ENCODE data around the gene THAP3.
"Not testable (repeated sequence)": the region's sequence is repeated elsewhere in the genome, so short reads cannot be mapped to it uniquely, and the experiment has no call there.

THAP3 gene

DNA sequence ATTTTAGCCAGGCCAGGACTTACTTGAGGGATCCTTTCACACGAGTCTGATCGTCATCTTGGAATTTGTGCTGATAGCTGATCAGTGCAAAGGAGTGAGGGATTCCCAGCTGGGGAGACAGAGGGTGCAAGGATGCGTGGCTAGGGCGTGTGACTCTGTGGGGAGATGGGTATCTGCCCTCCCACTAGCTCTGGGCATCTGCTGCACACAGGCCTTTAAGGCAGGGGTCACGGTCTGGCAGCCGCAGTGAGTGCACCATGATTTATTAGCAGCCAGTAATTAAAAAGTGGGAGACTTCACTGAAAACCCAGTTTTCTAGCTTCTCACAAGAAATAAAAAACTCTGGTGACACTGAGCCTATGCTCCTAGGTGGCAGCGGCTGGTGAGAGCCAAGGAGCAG, 20.4 kb downstream of the THAP3 start:
- no peak overlapping the region for H3K27ac ChIP-seq (ENCODE audit: low read depth, low read length)
- H3K27me3 ChIP-seq (ENCODE audit: control insufficient read depth, insufficient read depth, low read length), result no peaks in the 10 kb centered on the region
- H3K9ac ChIP-seq (ENCODE audit: low read length), result no peak overlapping the region
- peaks cover 66% of the 10 kb centered on the region for H3K36me3 ChIP-seq (ENCODE audit: control insufficient read depth, insufficient read depth, low read length)
- no peak overlapping the region for H3K4me3 ChIP-seq (ENCODE audit: low read depth, low read length)
- H3K9me3 ChIP-seq (ENCODE audit: control insufficient read depth, insufficient read depth, low read depth, low read length), result no peaks in the 10 kb centered on the region
- no peaks in the 10 kb centered on the region for H3K4me1 ChIP-seq (ENCODE audit: control insufficient read depth, insufficient read depth, low read length)

DNA sequence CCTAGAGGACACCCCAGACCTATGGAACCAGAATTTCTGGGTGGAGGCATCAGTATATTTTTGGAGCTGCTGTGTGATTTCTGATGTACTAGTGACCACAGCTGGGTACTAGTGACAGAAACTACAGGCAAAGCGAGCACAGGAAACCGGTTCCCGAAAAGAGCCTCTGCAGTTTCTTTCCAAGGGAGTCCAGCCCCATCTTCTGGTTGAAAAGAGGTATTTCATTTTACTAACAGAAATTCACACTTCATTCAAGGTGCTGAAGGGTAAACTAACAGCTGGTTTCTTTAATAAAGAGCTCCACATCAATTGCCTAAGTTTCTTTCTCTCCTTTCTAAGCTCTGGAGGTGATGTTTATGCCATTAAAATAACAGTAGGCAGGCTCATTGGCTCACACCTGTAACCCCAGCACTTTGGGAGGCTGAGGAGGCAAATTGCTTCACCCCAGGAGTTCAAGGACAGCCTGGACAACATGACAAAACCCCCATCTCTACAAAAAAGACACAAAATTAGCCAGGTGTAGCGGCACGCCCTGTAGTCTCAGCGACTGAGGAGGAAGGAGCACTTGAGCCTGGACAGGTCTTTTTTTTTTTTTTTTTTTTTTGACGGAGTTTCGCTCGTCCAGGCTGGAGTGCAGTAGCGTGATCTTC, 22.0 kb downstream of the THAP3 start:
- H3K27ac ChIP-seq (ENCODE audit: low read depth, low read length), result no peak overlapping the region
- no peaks in the 10 kb centered on the region for H3K4me1 ChIP-seq (ENCODE audit: control insufficient read depth, insufficient read depth, low read length)
- H3K9me3 ChIP-seq (ENCODE audit: control insufficient read depth, insufficient read depth, low read depth, low read length), result no peaks in the 10 kb centered on the region
- no peak overlapping the region for H3K9ac ChIP-seq (ENCODE audit: low read length)
- H3K36me3 ChIP-seq (ENCODE audit: control insufficient read depth, insufficient read depth, low read length), result peaks cover 67% of the 10 kb centered on the region
- no peaks in the 10 kb centered on the region for H3K27me3 ChIP-seq (ENCODE audit: control insufficient read depth, insufficient read depth, low read length)
- no peak overlapping the region for H3K4me3 ChIP-seq (ENCODE audit: low read depth, low read length)

DNA sequence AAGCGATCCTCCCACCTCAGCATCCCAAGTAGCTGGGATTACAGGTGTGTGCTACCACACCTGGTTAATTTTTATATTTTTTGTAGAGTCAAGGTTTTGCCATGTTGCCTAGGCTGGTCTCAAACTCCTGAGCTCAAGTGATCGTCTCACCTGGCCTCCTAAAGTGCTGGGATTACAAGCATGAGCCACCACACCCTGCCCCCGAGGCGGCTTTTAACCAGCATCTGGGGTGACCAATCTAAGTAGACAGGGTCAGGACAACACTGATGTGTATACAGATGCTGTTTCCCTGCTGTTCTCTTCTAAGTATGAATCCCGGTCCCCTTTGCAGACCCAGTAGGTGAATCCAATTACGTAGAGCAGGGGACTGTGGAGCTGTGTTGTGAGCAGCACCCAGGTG, 23.9 kb downstream of the THAP3 start:
- Histone ChIP-seq H3K4me1 (ENCODE audit: control insufficient read depth, insufficient read depth, low read length) (no peaks in the 10 kb centered on the region), H3K36me3 (ENCODE audit: control insufficient read depth, insufficient read depth, low read length) (peaks cover 69% of the 10 kb centered on the region), H3K27me3 (ENCODE audit: control insufficient read depth, insufficient read depth, low read length) (no peaks in the 10 kb centered on the region), H3K9me3 (ENCODE audit: control insufficient read depth, insufficient read depth, low read depth, low read length) (no peaks in the 10 kb centered on the region), H3K9ac (ENCODE audit: low read length) (no peak overlapping the region), H3K27ac (ENCODE audit: low read depth, low read length) (no peak overlapping the region), H3K4me3 (ENCODE audit: low read depth, low read length) (no peak overlapping the region)

DNA sequence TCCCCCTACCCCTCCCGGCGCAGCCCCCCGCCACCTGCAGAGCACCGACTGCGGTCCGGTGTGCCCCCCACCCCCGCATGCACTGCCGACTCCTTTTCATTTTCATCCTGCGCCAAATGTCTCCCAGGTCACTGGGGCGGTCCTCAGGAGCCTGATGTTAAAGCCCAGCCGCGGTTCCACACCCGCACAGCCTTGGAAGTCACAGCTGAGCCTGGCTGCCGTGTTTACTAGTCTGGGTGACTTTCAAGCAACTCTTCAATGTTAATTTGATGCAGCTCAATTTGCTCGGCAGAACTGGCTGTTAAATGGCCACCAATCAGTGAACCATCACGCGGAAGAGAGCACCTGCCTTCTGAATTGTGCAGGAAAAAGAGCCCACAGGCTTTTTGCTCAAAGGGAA, 27.2 kb downstream of the THAP3 start:
- no peaks in the 10 kb centered on the region for H3K27me3 ChIP-seq (ENCODE audit: control insufficient read depth, insufficient read depth, low read length)
- H3K27ac ChIP-seq (ENCODE audit: low read depth, low read length), result no peak overlapping the region
- peaks cover 54% of the 10 kb centered on the region for H3K36me3 ChIP-seq (ENCODE audit: control insufficient read depth, insufficient read depth, low read length)
- no peak overlapping the region for H3K9ac ChIP-seq (ENCODE audit: low read length)
- no peaks in the 10 kb centered on the region for H3K4me1 ChIP-seq (ENCODE audit: control insufficient read depth, insufficient read depth, low read length)
- H3K4me3 ChIP-seq (ENCODE audit: low read depth, low read length), result no peak overlapping the region
- H3K9me3 ChIP-seq (ENCODE audit: control insufficient read depth, insufficient read depth, low read depth, low read length), result no peaks in the 10 kb centered on the region

DNA sequence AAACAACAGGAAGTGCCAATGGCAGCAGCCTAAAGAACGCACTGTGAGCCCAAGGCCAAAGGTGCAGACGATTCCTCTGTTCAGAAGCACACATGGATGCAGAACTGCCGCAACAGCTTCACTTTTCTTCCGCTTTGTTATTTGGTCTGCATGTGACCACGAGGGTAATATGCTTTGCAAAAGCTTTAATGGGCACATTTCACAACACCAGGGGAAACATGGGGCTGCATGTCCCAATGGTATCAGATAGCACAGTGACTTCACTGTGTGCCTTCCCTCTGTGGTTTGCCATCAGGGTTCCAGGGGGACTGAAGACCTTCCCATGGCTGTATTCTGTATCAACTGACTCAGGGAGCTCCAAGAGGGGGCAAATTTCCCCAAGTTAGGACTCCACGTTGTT, 28.3 kb downstream of the THAP3 start:
- no peaks in the 10 kb centered on the region for H3K27me3 ChIP-seq (ENCODE audit: control insufficient read depth, insufficient read depth, low read length)
- H3K9ac ChIP-seq (ENCODE audit: low read length), result no peak overlapping the region
- no peaks in the 10 kb centered on the region for H3K4me1 ChIP-seq (ENCODE audit: control insufficient read depth, insufficient read depth, low read length)
- no peak overlapping the region for H3K4me3 ChIP-seq (ENCODE audit: low read depth, low read length)
- peaks cover 62% of the 10 kb centered on the region for H3K36me3 ChIP-seq (ENCODE audit: control insufficient read depth, insufficient read depth, low read length)
- H3K9me3 ChIP-seq (ENCODE audit: control insufficient read depth, insufficient read depth, low read depth, low read length), result no peaks in the 10 kb centered on the region
- H3K27ac ChIP-seq (ENCODE audit: low read depth, low read length), result no peak overlapping the region

DNA sequence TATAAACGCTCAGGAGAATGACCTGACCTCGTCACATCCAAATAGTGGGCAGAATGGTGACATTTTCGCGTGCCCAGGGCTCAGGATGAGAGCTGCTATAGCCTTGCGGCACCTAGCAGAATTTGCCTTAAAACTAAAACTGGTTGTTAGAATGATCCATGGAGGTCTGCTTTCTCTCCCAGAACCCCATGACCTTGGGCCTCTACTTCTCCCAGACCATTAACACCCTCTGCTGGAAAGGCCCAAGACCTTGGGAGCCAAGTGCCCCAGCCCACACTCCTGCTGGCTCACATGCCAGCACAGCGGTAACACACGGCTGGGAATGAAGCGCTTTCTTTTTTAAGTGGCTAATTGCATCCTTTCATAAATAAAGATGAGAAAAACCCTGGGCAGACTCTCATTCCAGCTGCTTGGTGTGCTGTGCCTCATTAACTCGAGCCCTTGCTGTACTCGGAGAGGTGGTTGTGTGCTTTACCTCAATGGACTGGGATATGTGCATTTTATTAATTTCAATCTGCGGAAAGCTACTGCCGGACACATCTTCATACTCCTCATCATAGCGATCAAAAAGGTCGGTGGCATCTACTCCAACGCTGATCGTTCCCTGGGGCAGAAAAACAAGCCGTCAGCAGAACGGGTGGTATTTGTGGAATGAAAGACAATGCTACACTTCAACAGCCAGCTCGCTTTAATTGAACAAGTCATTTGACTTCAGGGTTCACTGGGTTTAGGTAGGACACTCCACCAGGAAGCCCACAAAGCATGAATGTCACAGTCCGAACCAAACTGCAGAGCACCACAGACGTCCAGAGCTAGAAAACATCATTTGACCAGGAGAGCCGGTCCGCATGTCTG, 29.0 kb downstream of the THAP3 start:
- Histone ChIP-seq H3K27me3 (ENCODE audit: control insufficient read depth, insufficient read depth, low read length) (no peaks in the 10 kb centered on the region), H3K27ac (ENCODE audit: low read depth, low read length) (no peak overlapping the region), H3K4me1 (ENCODE audit: control insufficient read depth, insufficient read depth, low read length) (no peaks in the 10 kb centered on the region), H3K4me3 (ENCODE audit: low read depth, low read length) (no peak overlapping the region), H3K36me3 (ENCODE audit: control insufficient read depth, insufficient read depth, low read length) (peaks cover 62% of the 10 kb centered on the region), H3K9me3 (ENCODE audit: control insufficient read depth, insufficient read depth, low read depth, low read length) (no peaks in the 10 kb centered on the region), H3K9ac (ENCODE audit: low read length) (no peak overlapping the region)

DNA sequence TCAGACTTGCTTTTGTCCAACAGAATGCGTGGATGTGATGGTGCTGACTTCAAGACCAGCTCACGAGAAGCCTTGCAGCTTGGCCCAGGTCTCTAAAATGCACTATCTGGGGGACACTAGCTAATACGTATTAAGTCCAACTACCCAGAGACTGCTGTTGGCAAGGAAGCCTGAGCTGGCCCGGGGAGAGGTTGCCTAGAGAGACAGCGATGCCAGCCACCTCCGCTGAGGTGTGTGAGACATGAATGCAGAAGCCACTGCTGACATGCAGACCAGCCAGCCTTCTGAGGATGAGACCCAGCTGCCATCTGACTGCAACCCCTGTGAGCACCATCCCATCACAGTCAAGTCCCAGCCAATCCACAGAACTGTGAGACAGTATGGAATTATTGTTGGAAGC, 32.5 kb downstream of the THAP3 start:
- Histone ChIP-seq H3K27me3 (ENCODE audit: control insufficient read depth, insufficient read depth, low read length) (no peaks in the 10 kb centered on the region), H3K4me3 (ENCODE audit: low read depth, low read length) (no peak overlapping the region), H3K36me3 (ENCODE audit: control insufficient read depth, insufficient read depth, low read length) (peaks cover 45% of the 10 kb centered on the region), H3K4me1 (ENCODE audit: control insufficient read depth, insufficient read depth, low read length) (no peaks in the 10 kb centered on the region), H3K9ac (ENCODE audit: low read length) (no peak overlapping the region), H3K27ac (ENCODE audit: low read depth, low read length) (no peak overlapping the region), H3K9me3 (ENCODE audit: control insufficient read depth, insufficient read depth, low read depth, low read length) (no peaks in the 10 kb centered on the region)

DNA sequence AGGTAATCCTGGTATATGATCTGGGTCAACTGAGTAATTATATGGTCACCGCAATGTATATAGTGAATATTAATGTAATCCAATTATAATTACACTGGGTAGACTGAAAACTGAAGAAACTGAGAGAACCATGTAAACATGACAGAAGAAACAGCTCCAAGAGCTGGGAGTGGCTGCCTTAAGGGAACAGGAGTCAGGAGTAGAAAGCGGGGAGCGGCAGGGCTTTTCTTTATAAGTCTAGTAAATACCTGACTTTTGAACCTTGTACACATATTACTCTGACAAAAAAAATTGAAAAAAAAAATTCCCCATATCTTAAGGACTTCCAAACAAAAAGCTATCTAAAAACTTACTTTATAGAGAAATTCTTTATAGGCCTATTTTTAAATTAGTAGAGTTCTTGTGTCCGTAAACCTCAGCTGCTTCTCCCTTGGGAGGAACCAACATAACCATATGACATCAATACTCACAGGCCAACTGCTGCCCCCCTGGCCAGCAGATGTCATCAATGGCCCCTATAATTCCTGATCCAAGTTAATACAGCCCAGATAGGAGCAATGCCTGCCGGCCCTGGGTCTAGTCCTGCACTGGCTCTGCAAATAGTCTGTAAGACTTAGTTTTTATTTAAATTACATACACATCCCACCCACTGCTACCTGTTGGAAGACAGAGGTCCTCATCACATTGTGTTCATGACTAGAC, 33.8 kb downstream of the THAP3 start:
- no peak overlapping the region for H3K27ac ChIP-seq (ENCODE audit: low read depth, low read length)
- H3K4me1 ChIP-seq (ENCODE audit: control insufficient read depth, insufficient read depth, low read length), result no peaks in the 10 kb centered on the region
- peaks cover 43% of the 10 kb centered on the region for H3K36me3 ChIP-seq (ENCODE audit: control insufficient read depth, insufficient read depth, low read length)
- H3K4me3 ChIP-seq (ENCODE audit: low read depth, low read length), result no peak overlapping the region
- H3K9ac ChIP-seq (ENCODE audit: low read length), result no peak overlapping the region
- no peaks in the 10 kb centered on the region for H3K27me3 ChIP-seq (ENCODE audit: control insufficient read depth, insufficient read depth, low read length)
- no peaks in the 10 kb centered on the region for H3K9me3 ChIP-seq (ENCODE audit: control insufficient read depth, insufficient read depth, low read depth, low read length)

DNA sequence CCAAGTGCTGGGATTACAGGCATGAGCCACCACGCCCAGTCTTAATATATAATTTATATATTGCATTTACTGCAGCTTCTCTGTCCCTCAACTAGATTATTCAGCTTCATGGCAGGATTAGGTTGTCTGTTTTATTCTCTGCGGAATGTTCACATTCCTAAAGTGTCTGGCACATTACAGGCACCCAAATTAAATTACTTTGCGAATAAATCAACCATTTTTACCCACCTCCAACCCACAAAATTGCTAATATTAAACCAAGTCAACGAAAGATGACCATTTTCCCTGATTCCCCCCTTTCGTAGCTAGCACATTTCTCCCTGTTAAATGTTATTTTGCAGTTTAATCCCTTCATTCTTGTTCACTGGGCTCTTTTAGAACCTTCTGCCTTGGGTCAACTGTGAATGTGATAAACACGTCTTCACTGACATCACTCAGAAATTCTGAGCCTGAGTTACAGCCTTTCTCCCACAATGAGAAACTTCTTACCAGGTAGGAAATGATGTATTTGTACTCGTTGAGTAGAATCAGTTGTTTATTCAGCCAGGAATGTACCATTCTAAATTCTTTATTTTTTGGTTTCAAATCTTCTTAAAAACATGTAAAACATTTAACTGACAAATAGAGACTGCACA, 35.9 kb downstream of the THAP3 start:
- Histone ChIP-seq H3K4me3 (ENCODE audit: low read depth, low read length) (no peak overlapping the region), H3K36me3 (ENCODE audit: control insufficient read depth, insufficient read depth, low read length) (peaks cover 49% of the 10 kb centered on the region), H3K27ac (ENCODE audit: low read depth, low read length) (no peak overlapping the region), H3K9me3 (ENCODE audit: control insufficient read depth, insufficient read depth, low read depth, low read length) (no peaks in the 10 kb centered on the region), H3K27me3 (ENCODE audit: control insufficient read depth, insufficient read depth, low read length) (no peaks in the 10 kb centered on the region), H3K4me1 (ENCODE audit: control insufficient read depth, insufficient read depth, low read length) (no peaks in the 10 kb centered on the region), H3K9ac (ENCODE audit: low read length) (no peak overlapping the region)

DNA sequence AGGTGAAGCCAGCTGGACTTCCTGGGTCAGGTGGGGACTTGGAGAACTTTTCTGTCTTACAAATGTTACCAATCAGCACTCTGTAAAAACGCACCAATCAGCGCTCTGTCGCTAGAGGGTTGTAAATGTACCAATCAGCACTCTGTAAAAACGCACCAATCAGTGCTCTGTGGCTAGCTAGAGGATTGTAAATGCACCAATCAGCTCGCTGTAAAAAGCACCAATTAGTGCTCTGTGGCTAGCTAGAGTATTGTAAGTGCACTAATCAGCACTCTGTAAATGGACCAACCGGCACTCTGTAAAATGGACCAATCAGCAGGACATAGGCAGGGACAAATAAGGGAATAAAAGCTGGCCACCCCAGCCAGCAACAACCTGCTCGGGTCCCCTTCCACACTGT, 37.8 kb downstream of the THAP3 start:
- H3K27me3 ChIP-seq (ENCODE audit: control insufficient read depth, insufficient read depth, low read length); H3K4me1 ChIP-seq (ENCODE audit: control insufficient read depth, insufficient read depth, low read length); H3K27ac ChIP-seq (ENCODE audit: low read depth, low read length); H3K9ac ChIP-seq (ENCODE audit: low read length); H3K9me3 ChIP-seq (ENCODE audit: control insufficient read depth, insufficient read depth, low read depth, low read length); H3K4me3 ChIP-seq (ENCODE audit: low read depth, low read length): not testable (repeated sequence)
- H3K36me3 ChIP-seq (ENCODE audit: control insufficient read depth, insufficient read depth, low read length), result peaks cover 59% of the 10 kb centered on the region

DNA sequence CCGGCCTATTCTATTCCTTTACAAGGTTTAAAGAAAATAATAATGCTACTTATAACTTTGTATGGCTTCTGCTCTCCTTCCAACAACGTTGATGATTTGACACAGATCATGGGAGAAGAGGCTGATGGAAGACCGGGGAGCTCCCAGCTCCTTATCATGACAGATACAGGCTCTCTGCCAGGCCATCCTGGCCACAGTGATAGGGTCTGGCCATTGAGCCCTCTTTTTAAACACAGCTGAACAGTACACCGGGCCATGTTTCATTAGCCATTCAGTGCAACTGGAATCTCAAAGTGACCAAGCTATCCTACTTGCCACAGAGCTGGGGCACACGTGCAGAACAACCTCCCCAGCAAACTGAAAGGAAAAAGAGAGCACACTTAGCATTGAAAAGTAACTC, 42.0 kb downstream of the THAP3 start:
- Histone ChIP-seq H3K4me1 (ENCODE audit: control insufficient read depth, insufficient read depth, low read length) (no peaks in the 10 kb centered on the region), H3K9me3 (ENCODE audit: control insufficient read depth, insufficient read depth, low read depth, low read length) (no peaks in the 10 kb centered on the region), H3K27me3 (ENCODE audit: control insufficient read depth, insufficient read depth, low read length) (no peaks in the 10 kb centered on the region), H3K4me3 (ENCODE audit: low read depth, low read length) (no peak overlapping the region), H3K36me3 (ENCODE audit: control insufficient read depth, insufficient read depth, low read length) (peaks cover 56% of the 10 kb centered on the region), H3K27ac (ENCODE audit: low read depth, low read length) (no peak overlapping the region), H3K9ac (ENCODE audit: low read length) (no peak overlapping the region)

Measured in HUES6 (cell line).